ENCODE measurements around the gene TUBB1.
"Not testable (repeated sequence)": the region's sequence is repeated elsewhere in the genome, so short reads cannot be mapped to it uniquely, and the experiment has no call there.

Gene TUBB1

DNA sequence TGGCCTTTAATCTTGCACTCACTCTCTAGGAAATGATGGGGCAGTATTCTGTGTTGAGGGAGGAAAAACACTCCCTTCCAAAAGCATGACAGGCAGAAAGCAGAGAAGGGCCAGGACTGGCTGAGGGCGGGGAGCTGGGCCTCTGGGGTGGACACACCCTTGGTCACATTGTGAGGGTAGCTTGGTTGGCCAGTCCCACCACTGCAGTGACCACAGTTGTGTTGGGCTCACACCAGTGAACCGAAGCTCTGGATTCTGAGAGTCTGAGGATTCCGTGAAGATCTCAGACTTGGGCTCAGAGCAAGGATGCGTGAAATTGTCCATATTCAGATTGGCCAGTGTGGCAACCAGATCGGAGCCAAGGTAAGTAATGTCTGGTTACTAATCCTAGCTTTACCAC lies at the start of gene TUBB1:
Gene TUBB1 (plus strand): TSS at position 213 of the 400 bp plus-strand sequence. CDS start 94 bp downstream, at position 307.
- DNase-seq: no peak

DNA sequence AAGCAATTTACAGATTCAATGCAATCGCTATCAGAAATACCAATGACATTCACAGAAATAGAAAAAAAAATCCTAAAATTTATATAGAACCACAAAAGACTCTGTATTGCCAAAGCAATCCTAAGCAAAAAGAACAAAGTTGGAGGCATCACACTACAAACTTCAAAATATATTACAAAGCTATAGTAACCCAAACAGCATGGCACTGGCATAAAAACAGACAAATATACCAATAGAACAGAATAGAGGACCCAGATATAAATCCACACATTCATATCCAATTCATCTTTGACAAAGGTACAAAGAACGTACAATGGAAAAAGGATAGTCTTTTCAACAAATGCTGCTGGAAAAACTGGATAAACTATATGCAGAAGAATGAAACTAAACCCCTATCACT lies 49.8 kb upstream of the TUBB1 start:
- no peak for DNase-seq

DNA sequence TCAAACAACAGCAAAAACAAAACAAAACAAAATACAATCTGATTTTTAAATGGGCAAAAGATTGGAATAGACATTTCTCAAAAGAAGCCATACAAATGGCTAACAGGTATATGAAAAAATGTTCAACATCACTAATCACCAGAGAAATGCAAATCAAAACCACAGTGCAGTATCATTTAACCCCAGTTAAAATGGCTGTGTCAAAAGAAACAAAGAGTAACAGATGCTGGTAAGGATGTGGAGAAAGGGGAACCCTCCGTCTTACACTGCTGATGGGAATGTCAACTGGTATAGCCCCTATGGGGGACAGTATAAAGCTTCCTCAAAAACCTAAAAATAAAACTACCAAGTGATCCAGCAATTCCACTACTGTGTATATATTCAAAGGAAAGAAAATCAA lies 49.1 kb upstream of the TUBB1 start:
- no peak for DNase-seq

GRCh38 chr20:58971429-58971828 lies 47.8 kb upstream of the TUBB1 start:
- no peak for DNase-seq

DNA sequence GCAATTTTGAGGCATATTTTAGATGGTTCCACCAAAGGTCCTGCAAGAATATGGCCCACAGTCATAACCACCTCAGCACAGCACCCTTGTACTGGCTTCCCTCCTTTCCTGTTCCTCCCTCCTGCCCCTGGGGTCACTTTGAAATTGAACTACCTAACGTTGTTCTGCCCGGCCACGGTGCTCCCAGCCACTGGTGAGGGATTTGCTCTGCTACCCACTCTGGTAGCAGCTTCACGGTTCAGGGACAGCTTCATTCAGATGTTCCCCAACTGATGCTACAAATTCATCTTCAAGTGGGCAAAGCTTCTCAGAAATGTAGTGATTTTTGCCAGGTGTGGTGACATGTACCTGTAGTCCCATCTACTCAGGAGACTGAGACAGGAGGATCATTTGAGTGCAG lies 46.0 kb upstream of the TUBB1 start:
- no peak for DNase-seq

DNA sequence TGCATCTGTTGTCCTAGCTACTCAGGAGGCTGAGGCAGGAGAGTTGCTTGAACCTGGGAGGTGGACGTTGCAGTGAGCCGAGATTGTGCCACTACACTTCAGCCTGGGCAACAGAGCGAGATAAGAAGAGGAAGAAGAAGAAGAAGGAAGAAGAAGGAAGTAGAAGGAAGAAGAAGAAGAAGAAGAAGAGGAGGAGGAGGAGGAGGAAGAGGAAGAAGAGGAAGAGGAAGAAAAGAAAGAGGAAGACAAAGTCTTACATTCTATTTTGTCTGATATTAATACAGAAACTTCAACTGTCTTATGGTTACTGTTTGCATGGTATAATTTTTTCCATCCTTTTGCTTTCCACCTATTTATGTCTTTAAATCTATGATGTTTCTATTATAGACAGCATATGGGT lies 45.4 kb upstream of the TUBB1 start:
- no peak for DNase-seq

DNA sequence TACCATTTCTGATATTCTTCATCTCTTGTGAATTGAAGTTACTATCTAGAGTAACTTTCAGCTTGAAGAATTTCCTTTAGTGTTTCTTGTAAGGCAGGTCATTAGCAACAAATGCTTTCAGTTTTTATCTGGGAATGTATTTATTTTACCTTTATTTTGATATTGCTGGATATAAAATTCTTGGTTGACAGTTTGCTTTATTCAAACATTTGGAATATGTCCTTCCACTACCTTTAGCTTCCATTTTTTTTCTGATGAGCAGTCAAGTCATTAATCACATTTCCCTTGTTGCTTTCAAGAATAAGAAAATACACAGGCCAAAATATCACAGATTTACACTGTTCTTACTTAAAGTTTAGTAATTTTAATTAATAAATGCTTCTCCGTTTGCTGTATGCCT lies 43.9 kb upstream of the TUBB1 start:
- no peak for DNase-seq

DNA sequence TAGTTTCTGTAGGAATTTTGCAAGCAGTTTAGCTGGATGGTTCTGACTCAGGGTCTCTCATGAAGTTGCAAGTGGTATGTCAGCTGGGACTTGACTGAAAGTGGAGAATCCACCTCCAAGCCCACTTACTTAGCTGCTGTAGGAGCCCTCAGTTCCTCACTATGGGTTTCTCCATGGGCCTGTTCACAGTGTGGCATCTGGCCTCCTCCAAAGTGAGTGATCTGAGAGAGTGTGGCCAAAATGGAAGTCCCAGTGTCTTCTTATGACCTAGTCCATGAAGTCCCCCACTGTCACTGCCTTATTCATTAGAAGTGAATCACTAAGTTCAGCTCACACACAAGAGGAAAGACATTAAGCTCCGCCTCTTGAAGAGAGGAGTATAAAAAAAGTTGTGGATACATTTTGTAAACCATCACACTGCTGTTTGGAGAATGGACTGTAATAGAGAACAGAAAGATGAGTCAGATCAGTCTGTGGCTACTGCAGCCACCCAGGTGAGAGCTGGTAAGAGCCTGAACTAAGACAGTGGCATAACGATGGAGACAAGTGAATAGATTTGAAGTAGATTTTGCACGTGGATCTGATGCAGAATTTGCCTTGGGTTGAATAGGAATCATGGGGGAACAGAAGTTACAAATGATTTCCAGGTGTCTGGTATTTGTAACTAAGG lies 43.0 kb upstream of the TUBB1 start:
- DNase-seq: no peak

DNA sequence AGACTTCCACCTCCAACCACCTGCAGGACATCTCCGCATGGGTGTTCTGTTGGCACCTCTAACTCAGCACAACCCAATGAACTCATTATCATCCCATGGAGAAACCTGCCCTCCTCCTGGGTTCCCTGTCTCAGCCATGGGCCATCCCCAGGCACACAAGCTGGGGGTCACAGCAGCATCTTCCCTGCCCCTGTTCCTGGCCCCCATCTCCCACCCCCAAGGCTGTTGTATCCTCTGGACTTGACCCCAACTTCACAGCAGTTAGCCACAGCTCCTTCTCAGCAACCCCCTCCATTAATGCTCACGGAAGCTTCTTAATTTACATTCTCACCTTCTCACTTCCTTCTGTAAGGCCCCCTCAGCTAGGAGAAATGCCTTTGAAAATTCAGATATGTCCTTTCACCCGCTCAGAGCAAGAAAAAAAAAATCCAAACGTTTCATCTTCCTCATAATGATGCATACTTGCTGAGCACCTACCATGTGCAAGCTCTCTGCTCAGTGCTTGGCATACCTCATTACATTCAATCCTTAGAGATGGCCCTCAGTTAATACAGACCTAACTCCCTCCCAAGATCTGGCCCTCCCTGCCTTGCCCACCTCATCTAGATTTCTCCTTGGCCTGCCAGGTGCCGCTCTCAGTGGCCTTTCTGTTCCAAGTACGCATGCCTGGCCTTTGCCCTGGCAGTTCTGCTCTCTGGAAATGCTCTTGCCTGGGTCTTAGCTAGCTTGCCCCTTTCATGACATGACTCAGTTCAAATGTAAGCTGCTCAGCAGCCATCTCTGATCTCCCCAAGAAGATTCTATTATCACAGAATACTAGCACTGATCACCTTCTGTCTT lies 40.7 kb upstream of the TUBB1 start:
- DNase-seq: no peak

- no peak for DNase-seq
Measured at GRCh38 chr20:58980711-58981627, 38.3 kb upstream of the TUBB1 start, which contains the start of gene NELFCD. NELFCD (plus strand) TSS chr20:58981256; CDS start chr20:58981310, 54 bp downstream.

GRCh38 chr20:58981628-58982364 lies 37.4 kb upstream of the TUBB1 start:
- DNase-seq: no peak

- DNase-seq: no peak
Measured at GRCh38 chr20:58982406-58983114, 36.7 kb upstream of the TUBB1 start.

GRCh38 chr20:58983115-58983468 lies 36.1 kb upstream of the TUBB1 start:
- not testable (repeated sequence) for DNase-seq

GRCh38 chr20:58984691-58985090 lies 34.5 kb upstream of the TUBB1 start:
- DNase-seq: no peak

DNA sequence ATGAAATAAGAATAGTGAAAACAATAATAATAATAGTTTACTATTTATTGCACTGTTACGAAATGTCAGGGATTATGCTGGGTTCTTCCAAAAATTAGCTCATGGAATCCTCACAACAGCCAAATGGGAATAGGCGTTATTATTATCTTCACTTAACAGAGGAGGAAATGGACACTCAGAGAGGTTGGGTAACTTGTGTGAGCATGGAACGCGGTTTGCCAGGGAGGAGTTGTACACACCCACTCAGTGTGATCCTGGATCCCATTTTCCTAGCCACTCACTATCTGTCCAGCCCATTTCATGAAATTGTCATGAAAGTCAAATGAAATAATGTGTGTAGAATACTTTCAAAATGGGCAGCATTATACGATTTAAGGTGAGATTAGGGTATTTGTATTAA lies 33.6 kb upstream of the TUBB1 start:
- DNase-seq: no peak

DNA sequence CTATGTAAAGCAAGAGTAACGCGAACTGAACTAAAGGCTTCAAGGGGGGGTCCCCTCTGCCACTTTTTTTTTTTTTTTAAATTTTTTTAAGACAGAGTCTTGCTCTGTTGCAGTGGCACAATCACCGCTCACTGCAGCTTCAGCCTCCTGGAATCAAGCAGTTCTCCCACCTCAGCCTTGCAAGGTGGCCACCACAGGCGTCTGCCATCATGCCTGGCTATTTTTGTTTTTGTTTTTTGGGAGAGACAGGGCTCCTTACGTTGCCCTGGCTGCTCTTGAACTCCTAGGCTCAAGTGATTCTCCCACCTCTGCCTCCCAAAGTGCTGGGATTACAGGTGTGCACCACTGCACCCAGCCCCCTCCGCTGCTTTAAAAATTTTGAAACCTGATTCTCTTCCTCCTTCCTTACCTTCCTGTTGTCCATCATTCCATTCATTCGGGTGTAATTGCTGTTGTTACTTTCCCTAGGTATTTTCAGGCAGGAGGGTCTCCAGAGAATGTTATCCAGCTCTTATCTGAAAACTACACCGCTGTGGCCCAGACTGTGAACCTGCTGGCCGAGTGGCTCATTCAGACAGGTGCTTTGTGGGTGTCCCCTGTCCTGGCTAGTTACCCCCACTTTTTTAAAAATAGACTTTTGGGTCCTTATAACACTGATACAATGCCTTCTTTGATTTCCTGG lies 32.8 kb upstream of the TUBB1 start:
- DNase-seq: no peak

GRCh38 chr20:58986968-58987517 lies 32.2 kb upstream of the TUBB1 start:
- no peak for DNase-seq

DNA sequence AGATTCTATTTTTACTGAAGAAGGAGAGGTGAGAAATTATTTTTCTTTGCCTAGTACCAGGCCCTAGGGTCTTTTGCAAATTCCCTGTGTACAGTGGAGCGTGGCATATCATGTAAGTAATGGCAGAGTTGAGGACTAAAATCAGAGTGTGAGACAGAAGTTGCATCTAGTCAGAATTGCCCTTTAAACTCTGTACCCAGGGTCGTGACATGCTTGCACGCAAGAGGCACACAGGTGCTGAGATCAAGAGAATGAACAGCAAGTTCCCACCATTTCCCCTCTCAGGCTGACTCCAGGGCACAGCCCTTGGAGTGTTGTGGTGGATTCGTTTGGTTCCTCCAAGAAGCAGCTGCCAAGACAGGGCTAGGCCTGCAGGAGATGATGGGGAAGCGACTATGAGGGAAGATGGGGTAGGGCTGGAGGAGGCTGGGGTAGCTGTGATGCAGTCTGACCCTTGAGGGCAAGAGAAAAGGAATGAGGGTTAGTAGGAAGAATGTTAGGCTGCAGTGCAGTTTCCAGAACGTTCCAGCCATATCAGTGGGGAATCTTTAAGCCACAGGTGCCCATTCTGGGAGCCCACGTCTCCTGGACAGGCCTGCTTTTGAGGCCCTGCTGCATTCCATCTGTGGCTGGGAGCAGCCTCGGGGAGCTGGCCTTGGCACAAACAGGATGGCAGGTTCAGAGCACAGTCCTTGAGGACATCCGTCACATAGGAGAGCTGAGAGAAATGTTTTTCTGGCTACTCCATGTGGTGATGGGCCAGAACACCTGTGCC lies 31.3 kb upstream of the TUBB1 start:
- DNase-seq: no peak

GRCh38 chr20:58988565-58988882 lies 30.7 kb upstream of the TUBB1 start:
- DNase-seq: no peak

- DNase-seq: no peak
Measured at GRCh38 chr20:58989196-58989595, 30.0 kb upstream of the TUBB1 start.
